GM12864 (cell line): ENCODE data around the gene ZNF84.

Source experiments
- DNase-seq: peaks from one replicate; pipeline ENCODE4 v3.0.0-alpha.2; 2011; ENCODE audit warnings: low read depth
- H3K4me3 ChIP-seq: 2 replicates; pipeline ENCODE4 v1.5.1; 2011; ENCODE audit warnings: mild to moderate bottlenecking, low read depth, low read length, control low read depth
- TF ChIP-seq, protein P1 (sequence below): IDR thresholded peaks from 2 replicates; pipeline ENCODE4 v1.5.1; 2011; ENCODE audit warnings: low read depth, mild to moderate bottlenecking, moderate library complexity, low read length, control low read depth, inconsistent platforms; ENCODE audit errors: missing control alignments

Gene ZNF84

DNA sequence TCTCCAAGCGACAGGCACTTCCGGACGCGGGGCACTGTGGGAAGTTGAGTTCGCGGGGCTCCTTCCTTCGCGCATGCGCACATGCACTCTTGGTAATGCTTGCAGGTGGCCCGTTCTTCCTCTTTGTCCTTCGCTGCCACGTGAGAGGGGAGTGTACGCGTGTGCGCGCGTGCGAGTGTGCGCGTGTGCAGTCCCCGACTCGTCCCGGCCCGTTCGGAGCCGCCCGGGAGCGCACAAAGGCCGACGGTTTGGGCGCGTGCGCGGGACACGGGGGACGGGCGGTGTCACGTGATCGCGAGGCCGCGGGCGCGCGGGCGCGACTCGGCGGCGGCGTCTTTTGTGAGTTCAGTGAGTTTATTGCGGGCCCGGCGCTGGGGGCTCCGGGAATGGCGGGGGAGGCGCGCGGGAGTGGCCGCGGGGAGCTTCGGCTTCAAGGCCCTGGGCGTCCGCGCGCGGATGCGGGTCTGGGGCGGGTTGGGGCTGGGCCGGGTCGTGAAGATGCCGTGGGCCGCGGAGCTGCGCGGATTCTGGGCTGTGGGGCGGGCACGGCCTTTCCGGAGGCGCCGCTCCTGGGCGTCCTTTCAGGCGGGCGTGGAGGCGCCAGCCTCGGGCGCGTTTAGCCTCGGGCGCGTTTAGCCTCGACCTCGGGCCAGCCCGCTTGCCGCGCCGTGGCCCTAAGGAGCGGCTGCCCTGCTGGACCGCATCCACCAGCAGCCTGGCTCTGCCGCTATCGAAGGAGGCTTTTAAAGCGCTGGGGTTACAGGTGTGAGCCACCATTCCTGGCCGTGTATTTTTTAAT lies at the start of gene ZNF84:
ZNF84 (plus strand) TSS at position 303 of the 799 bp plus-strand sequence. CDS start 3,959 bp downstream, outside the sequence.
- peak within 1 kb of the TSS; percentile 80 for H3K4me3 ChIP-seq
- DNase-seq = peak; percentile 97
- TF ChIP-seq, protein P1, sequence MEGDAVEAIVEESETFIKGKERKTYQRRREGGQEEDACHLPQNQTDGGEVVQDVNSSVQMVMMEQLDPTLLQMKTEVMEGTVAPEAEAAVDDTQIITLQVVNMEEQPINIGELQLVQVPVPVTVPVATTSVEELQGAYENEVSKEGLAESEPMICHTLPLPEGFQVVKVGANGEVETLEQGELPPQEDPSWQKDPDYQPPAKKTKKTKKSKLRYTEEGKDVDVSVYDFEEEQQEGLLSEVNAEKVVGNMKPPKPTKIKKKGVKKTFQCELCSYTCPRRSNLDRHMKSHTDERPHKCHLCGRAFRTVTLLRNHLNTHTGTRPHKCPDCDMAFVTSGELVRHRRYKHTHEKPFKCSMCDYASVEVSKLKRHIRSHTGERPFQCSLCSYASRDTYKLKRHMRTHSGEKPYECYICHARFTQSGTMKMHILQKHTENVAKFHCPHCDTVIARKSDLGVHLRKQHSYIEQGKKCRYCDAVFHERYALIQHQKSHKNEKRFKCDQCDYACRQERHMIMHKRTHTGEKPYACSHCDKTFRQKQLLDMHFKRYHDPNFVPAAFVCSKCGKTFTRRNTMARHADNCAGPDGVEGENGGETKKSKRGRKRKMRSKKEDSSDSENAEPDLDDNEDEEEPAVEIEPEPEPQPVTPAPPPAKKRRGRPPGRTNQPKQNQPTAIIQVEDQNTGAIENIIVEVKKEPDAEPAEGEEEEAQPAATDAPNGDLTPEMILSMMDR = no peak

DNA sequence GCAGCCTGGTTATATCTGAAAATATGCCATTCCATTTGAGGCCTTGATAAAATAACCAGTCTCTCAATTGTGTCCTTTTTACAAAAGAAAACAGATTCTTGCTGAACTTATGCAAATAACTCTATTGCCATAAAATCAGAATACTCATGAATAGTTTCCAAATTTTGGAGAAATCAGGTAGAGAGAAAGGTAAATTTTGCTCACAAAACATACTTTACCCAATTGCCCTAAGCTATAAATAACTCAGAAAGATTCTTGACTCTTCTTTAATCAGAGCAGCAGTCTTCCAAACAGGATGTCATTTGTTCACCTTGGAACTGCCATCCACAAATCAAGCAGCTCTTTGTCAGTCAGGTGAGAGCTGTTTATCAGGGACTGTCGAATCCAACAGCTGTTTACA lies 38.6 kb upstream of the ZNF84 start:
- TF ChIP-seq, protein P1 = no peak
- DNase-seq = no peak
- H3K4me3 ChIP-seq = no peak overlapping the region

DNA sequence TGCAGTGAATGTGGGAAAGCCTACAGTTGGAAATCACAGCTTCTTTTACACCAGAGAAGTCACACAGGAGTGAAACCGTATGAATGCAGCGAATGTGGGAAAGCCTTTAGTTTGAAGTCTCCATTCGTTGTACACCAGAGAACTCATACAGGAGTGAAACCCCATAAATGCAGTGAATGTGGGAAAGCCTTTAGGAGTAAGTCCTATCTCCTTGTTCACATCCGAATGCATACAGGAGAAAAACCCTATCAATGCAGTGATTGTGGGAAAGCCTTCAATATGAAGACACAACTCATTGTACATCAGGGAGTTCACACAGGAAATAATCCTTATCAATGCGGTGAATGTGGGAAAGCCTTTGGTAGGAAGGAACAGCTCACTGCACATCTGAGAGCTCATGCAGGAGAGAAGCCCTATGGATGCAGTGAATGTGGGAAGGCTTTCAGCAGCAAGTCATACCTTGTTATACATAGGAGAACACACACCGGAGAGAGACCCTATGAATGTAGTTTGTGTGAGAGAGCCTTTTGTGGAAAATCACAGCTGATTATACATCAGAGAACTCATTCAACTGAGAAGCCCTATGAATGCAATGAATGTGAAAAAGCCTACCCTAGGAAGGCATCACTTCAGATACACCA lies 26.5 kb upstream of the ZNF84 start:
- H3K4me3 ChIP-seq = no peak overlapping the region
- no peak for DNase-seq
- TF ChIP-seq, protein P1 = no peak

DNA sequence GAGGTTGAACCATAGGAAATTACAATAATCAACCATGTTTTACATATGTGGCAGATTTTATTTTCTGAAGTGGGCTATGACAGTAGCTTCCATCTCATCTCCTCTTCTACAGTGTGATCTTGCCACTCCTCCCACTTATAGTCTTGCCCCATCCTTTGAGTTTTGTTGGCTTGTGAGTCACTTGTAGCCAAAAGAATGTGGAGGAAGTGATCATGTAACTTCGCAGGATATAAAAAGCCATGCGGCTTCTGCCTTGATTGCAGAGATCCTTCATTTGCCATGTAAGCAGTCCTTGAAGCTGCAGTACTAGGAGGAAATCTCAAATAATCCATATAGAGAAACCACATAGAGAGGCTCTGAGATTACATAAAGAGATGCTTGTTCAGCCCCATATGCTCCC lies 13.7 kb upstream of the ZNF84 start:
- no peak overlapping the region for H3K4me3 ChIP-seq
- TF ChIP-seq, protein P1 = no peak

DNA sequence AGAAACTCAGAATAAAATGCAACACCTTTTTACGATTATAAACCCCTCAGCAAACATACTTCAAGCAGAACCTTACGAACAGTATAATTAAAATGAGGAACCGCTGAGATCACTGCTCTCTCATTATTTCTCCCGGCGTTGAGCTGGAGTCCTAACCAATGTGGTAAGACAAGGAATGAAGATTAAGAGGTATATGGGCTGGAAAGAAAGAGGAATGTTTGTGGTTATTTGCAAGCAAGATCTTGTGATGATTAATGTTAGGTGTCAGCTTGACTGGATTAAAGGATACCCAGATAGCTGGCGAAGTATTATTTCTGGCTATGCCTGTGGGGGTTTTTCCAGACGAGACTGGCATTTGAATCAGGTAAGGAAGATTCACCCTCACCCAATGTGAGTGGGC lies 10.3 kb upstream of the ZNF84 start:
- TF ChIP-seq, protein P1 = no peak
- H3K4me3 ChIP-seq = no peak overlapping the region
- no peak for DNase-seq

More for the DNA sequence above, 13.7 kb upstream of the ZNF84 start:
- DNase-seq = no peak

DNA sequence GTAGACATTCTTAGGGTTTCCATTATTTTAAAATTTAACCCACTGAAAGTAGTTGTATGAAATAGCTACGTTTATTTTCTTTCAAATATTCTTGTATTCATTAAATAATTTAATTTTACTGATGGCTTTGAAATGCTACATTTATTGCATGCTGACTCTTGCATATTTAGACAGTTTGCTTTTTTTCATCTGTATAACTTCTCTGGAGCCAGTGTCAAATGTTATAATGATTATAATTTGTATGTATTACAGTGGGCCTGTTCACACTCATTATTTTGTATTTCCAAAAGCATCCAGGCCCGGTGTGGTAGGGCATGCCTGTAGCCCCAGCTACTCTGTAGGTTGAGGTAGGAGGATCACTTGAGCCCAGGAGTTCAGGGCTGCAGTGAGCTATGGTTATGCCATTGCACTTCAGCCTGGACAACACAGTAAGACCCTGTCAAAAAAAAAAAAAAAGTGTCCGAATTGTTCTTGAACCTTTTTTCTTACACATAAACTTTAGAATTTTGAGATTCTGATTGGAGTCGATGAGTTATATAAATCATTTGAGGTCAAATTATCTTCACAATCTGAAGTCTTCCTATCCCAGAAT lies 905 bp downstream of the ZNF84 start:
- H3K4me3 ChIP-seq = peak overlapping the region; percentile 80; the same call in 1 of the 2 replicates
- DNase-seq = no peak
- TF ChIP-seq, protein P1 = no peak
